Measurements from ENCODE around the gene BBS7. TPM values are rescaled to one million over a fixed set of nuclear protein-coding genes. Genes with fewer than 3 reads are reported as not detected.

BBS7 gene
- total and polyA plus RNA-seq, 9 of the 15 experiments (the other 6 are each of a cell fraction or from before 2014, with no cell fraction given), result 13.4 to 25.8 (median 16.4) TPM

GRCh38 chr4:121786221-121786620 is 84.1 kb downstream of the BBS7 start:
- Histone ChIP-seq H3K9me3 (replicated peaks; ENCODE audit: control insufficient read depth, insufficient read depth, low read depth, low read length) (no peaks in the 10 kb centered on the region), H3K9ac (ENCODE audit: insufficient read depth in 1 of 2, low read depth in 2 of 2, low read length in 2 of 2) (no peak overlapping the region), H3K36me3 (ENCODE audit: control insufficient read depth, insufficient read depth, low read length) (no peaks in the 10 kb centered on the region), H2AFZ (ENCODE audit: low read depth, low read length) (no peak overlapping the region), H3K27ac (ENCODE audit: extremely low read depth, low read depth, low read length) (no peak overlapping the region), H3K27me3 (ENCODE audit: control insufficient read depth in 2 of 2, insufficient read depth in 2 of 2, low read length in 2 of 2) (no peaks in the 10 kb centered on the region), H3K4me2 (ENCODE audit: insufficient read depth, low read length) (no peak overlapping the region), H3K4me1 (replicated peaks in 1 of 2; ENCODE audit: control insufficient read depth in 2 of 2, insufficient read depth in 2 of 2, low read length in 2 of 2) (peaks cover 0 to 13% of the 10 kb centered on the region in 2 experiments; a peak in 3 of 5 replicates), H3K4me3 (no peak overlapping the region), H3K9me1 (ENCODE audit: control insufficient read depth, insufficient read depth, low read length) (no peaks in the 10 kb centered on the region), H4K20me1 (replicated peaks; ENCODE audit: control insufficient read depth, insufficient read depth, low read length) (no peaks in the 10 kb centered on the region), H3K79me2 (ENCODE audit: control insufficient read depth, insufficient read depth, low read length) (no peaks in the 10 kb centered on the region)
- 8% methylated on average over 2 of the region's 2 CpGs for WGBS (ENCODE audit: insufficient coverage, low coverage, missing lambda C conversion rate)
- FAIRE-seq, result no peak
- no TSS peak for BruUV-seq (replicated peaks)
- intact Hi-C loops (cut with micrococcal nuclease), result no loop called here
- no peak for DNase-seq (ENCODE audit: extremely low read depth in 1 of 4, low spot score in 3 of 4)
- POLR2A ChIA-PET, result no interaction called here
- no peak for ATAC-seq
- in situ Hi-C loops (cut with MboI), result no loop called here
- CTCF ChIA-PET (ENCODE audit: low intra/inter-chr PET ratio), result no interaction called here
- TF ChIP-seq ZNF644 (tag; IDR thresholded peaks at IDR 0.05; ENCODE audit: low read depth) (no peak), CEBPG (CRISPR knock-in tag; IDR thresholded peaks at IDR 0.05) (no peak), CEBPG (tag; conservative IDR thresholded peaks at IDR 0.05 in 1 of 2, IDR thresholded peaks at IDR 0.05 in 1 of 2) (no peak), MECOM (CRISPR knock-in tag; IDR thresholded peaks at IDR 0.05) (no peak), SAFB (IDR thresholded peaks at IDR 0.05; ENCODE audit: borderline replicate concordance, low read depth, low read length) (no peak), HOXB6 (CRISPR knock-in tag; IDR thresholded peaks at IDR 0.05; ENCODE audit: borderline replicate concordance) (no peak), ZNF518B (CRISPR knock-in tag; IDR thresholded peaks at IDR 0.05) (no peak), GTF2B (IDR thresholded peaks at IDR 0.05; ENCODE audit: extremely low read depth, insufficient read length) (no peak), SIN3B (IDR thresholded peaks at IDR 0.05; ENCODE audit: low read depth) (no peak), ZNF140 (CRISPR knock-in tag; IDR thresholded peaks at IDR 0.05) (no peak), TCFL5 (CRISPR knock-in tag; conservative IDR thresholded peaks at IDR 0.05) (no peak), ATF1 (CRISPR knock-in tag; IDR thresholded peaks at IDR 0.05) (no peak), ATF1 (tag; IDR thresholded peaks at IDR 0.05) (no peak)
- TF ChIP-seq, protein P1, sequence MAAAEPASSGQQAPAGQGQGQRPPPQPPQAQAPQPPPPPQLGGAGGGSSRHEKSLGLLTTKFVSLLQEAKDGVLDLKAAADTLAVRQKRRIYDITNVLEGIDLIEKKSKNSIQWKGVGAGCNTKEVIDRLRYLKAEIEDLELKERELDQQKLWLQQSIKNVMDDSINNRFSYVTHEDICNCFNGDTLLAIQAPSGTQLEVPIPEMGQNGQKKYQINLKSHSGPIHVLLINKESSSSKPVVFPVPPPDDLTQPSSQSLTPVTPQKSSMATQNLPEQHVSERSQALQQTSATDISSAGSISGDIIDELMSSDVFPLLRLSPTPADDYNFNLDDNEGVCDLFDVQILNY (CRISPR knock-in tag; IDR thresholded peaks at IDR 0.05), result no peak
